HG03025 (cell line): Measurements from ENCODE around the gene KRTAP19-1.

Source experiments
- ATAC-seq: cut with Tn5 transposase; IDR thresholded peaks from one replicate; pipeline ENCODE4 v1.9.1; 2021; ENCODE audit warnings: mild to moderate bottlenecking, moderate library complexity; ENCODE audit not compliant: unreplicated experiment, low FRiP score

KRTAP19-1 gene

DNA sequence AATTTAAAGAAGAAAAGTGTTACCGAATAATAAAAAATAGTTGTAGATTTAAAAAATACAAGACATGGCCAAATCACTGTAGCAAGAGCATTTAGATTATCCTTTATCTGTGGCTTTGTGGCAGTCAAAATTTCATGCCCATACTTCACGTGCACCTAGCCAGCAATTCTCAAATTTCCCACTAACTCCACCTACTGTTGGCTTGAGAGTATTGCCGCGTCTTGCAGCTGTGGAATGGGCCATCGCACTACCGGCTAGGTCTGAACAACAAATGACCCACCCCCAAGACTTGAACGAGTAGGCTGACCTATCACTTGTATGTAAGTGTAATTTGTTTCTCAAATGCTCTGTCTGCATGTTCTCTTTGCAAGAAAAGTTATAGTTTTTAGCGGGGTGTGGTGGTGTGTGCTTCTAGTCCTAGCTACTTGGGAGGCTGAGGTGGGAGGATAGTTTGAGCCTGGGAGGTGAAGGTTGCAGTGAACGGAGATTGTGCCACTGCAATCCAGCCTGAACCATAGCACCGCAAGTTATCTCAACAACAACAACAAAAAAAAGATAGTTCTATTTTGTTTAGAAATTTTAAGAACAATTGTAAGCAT lies 46.0 kb downstream of the KRTAP19-1 start:
- ATAC-seq: no peak

DNA sequence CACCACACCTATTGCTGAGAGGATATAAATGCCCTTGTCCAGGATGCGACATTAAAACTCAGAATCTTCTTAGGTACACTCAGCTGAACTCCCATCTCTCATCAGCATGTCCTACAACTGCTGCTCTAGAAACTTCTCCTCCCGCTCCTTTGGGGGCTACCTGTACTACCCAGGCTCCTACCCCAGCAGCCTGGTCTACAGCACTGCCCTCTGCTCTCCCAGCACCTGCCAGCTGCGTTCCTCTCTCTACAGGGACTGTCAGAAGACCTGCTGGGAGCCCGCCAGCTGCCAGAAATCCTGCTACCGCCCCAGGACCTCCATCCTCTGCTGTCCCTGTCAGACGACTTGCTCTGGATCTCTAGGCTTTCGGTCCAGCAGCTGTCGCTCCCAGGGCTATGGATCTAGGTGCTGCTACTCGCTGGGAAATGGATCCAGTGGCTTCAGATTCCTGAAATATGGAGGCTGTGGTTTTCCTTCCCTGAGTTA lies 50.0 kb downstream of the KRTAP19-1 start, which contains the start of gene KRTAP13-4:
Gene KRTAP13-4, plus strand, starts transcription at position 51 of the 486 bp plus-strand sequence. Its CDS starts 56 bp downstream, at position 107.
- no peak for ATAC-seq
